Trophoblast cell (in vitro differentiated cells and primary cell): ENCODE results near the gene YY2. TPM values are rescaled to one million over a fixed set of nuclear protein-coding genes. Genes with fewer than 3 reads are reported as not detected.

Source experiments
- DNase-seq, 2 donors: peaks; one replicate each; pipeline ENCODE4 v3.0.0-alpha.2; 2016
- H2AFZ ChIP-seq: 2 replicates; pipeline ENCODE4 v1.6.1; 2013; ENCODE audit warnings: low read length, moderate library complexity, mild to moderate bottlenecking; ENCODE audit not compliant: insufficient read depth, poor library complexity
- H2AK5ac ChIP-seq: 2 replicates; pipeline ENCODE4 v1.6.1; 2013; ENCODE audit warnings: mild to moderate bottlenecking, low read length
- H2BK120ac ChIP-seq: 2 replicates; pipeline ENCODE4 v1.6.1; 2013; ENCODE audit warnings: low read length, mild to moderate bottlenecking, moderate library complexity; ENCODE audit not compliant: insufficient read depth, poor library complexity
- H2BK12ac ChIP-seq: 2 replicates; pipeline ENCODE4 v1.6.1; 2013; ENCODE audit warnings: mild to moderate bottlenecking, low read length, moderate library complexity
- H2BK5ac ChIP-seq: 2 replicates; pipeline ENCODE4 v1.6.1; 2013; ENCODE audit warnings: low read length, low read depth, moderate library complexity, mild to moderate bottlenecking; ENCODE audit not compliant: poor library complexity
- H3K14ac ChIP-seq: 2 replicates; pipeline ENCODE4 v1.6.1; 2013; ENCODE audit warnings: mild to moderate bottlenecking, low read length
- H3K18ac ChIP-seq: 2 replicates; pipeline ENCODE4 v1.6.1; 2013; ENCODE audit warnings: mild to moderate bottlenecking, low read length
- H3K23ac ChIP-seq: 2 replicates; pipeline ENCODE4 v1.6.1; 2013; ENCODE audit warnings: low read length
- H3K27ac ChIP-seq: 2 replicates; pipeline ENCODE4 v1.5.1; 2013; ENCODE audit warnings: low read depth, mild to moderate bottlenecking, inconsistent platforms, low read length, moderate library complexity
- H3K27me3 ChIP-seq: 2 replicates; pipeline ENCODE4 v1.6.1; 2013; ENCODE audit warnings: inconsistent platforms, mild to moderate bottlenecking, low read length, moderate library complexity; ENCODE audit not compliant: insufficient read depth
- H3K36me3 ChIP-seq, 2 experiments: 1 replicate in 1 of 2; 2 replicates in 1 of 2; pipeline ENCODE4 v1.6.1; 2013; ENCODE audit warnings: low read length in 2 of 2, mild to moderate bottlenecking in 2 of 2, moderate library complexity in 1 of 2; ENCODE audit not compliant: insufficient read depth in 2 of 2, control insufficient read depth in 1 of 2
- H3K4ac ChIP-seq: 2 replicates; pipeline ENCODE4 v1.6.1; 2013; ENCODE audit warnings: low read depth, mild to moderate bottlenecking, low read length, moderate library complexity
- H3K4me1 ChIP-seq, 2 experiments: 1 replicate in 1 of 2; 2 replicates in 1 of 2; pipeline ENCODE4 v1.6.1; 2013; ENCODE audit warnings: low read length in 2 of 2, mild to moderate bottlenecking in 2 of 2, moderate library complexity in 1 of 2; ENCODE audit not compliant: insufficient read depth in 2 of 2, control insufficient read depth in 1 of 2
- H3K4me2 ChIP-seq: 2 replicates; pipeline ENCODE4 v1.6.1; 2013; ENCODE audit warnings: inconsistent platforms, mild to moderate bottlenecking, low read length, moderate library complexity
- H3K4me3 ChIP-seq: 2 replicates; pipeline ENCODE4 v1.5.1; 2013; ENCODE audit warnings: mild to moderate bottlenecking, low read depth, low read length, inconsistent platforms
- H3K79me1 ChIP-seq: one replicate; pipeline ENCODE4 v1.6.1; 2013; ENCODE audit warnings: low read length
- H3K79me2 ChIP-seq: 2 replicates; pipeline ENCODE4 v1.6.1; 2013; ENCODE audit warnings: low read length, mild to moderate bottlenecking; ENCODE audit not compliant: control insufficient read depth, insufficient read depth, poor library complexity
- H3K9ac ChIP-seq: 2 replicates; pipeline ENCODE4 v1.6.1; 2013; ENCODE audit warnings: mild to moderate bottlenecking, low read length
- H3K9me3 ChIP-seq: 2 replicates; pipeline ENCODE4 v1.6.1; 2013; ENCODE audit warnings: low read depth, mild to moderate bottlenecking, control low read depth, inconsistent platforms, low read length; ENCODE audit not compliant: insufficient read depth
- H4K12ac ChIP-seq: 2 replicates; pipeline ENCODE4 v1.6.1; 2013; ENCODE audit warnings: low read depth, mild to moderate bottlenecking, low read length, moderate library complexity
- H4K8ac ChIP-seq: 2 replicates; pipeline ENCODE4 v1.6.1; 2013; ENCODE audit warnings: low read depth, mild to moderate bottlenecking, low read length, moderate library complexity
- H4K91ac ChIP-seq: one replicate; pipeline ENCODE4 v1.6.1; 2013; ENCODE audit warnings: low read depth, mild to moderate bottlenecking, low read length, moderate library complexity
- WGBS: extraction: QIAGEN DNeasy Blood & Tissue Kit; methylation state at CpG from one replicate; pipeline ENCODE4 v1.1.7; 2013; ENCODE audit warnings: missing lambda C conversion rate; ENCODE audit not compliant: insufficient read length, insufficient coverage; ENCODE audit errors: extremely low coverage; 5-methylcytosine and 5-hydroxymethylcytosine counted together
- polyA plus RNA-seq: library from polyadenylated mRNA; stranded (reverse); fragments of 200-250 nt; gene quantifications from 2 replicates; pipeline ENCODE4 v1.2.3, GENCODE V29; 2013

The YY2 gene
- polyA plus RNA-seq: 0.67 and 0.79 TPM in 2 replicates

DNA sequence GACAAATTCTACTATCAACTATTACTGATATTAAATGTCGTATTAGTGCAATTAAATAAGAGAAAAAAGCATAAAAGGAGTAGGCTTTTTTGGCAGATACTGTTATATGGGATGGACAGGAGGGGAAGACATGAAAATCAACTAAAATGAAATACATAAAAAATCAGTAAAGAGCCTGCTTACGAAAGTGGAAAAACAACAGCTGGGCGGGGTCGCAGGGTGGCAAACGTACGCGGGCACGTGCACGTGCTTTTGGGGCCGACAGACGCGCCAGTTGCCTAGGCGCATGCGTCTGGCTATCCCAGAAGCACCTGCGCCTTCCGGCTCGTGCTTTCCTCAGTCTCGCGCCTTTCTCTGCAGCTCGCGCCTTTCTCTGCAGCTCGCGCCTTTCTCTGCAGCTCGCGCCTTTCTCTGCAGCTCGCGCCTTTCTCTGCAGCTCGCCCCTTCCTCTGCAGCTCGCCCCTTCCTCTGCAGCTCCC lies at the start of gene YY2:
YY2 (plus strand) TSS at position 51 of the 479 bp plus-strand sequence. CDS start 498 bp downstream, outside the sequence.
- Histone ChIP-seq H3K4me2 (no peak within 1 kb of the TSS), H3K27ac (no peak within 1 kb of the TSS), H3K36me3 (peaks cover 9 to 12% of the 10 kb centered on the region in 2 experiments), H2AK5ac (no peak within 1 kb of the TSS), H3K9ac (no peak within 1 kb of the TSS), H3K9me3 (no peaks in the 10 kb centered on the region), H3K4me3 (no peak within 1 kb of the TSS), H4K8ac (no peak within 1 kb of the TSS), H4K12ac (no peak within 1 kb of the TSS), H2BK120ac (no peak within 1 kb of the TSS), H2BK5ac (no peak within 1 kb of the TSS), H3K4ac (no peak within 1 kb of the TSS), H3K23ac (no peak within 1 kb of the TSS), H3K14ac (no peak within 1 kb of the TSS), H2AFZ (no peak within 1 kb of the TSS), H3K4me1 (no peaks in the 10 kb centered on the region), H3K79me2 (no peaks in the 10 kb centered on the region), H2BK12ac (no peak within 1 kb of the TSS), H3K18ac (no peak within 1 kb of the TSS), H4K91ac (no peak within 1 kb of the TSS), H3K27me3 (no peaks in the 10 kb centered on the region), H3K79me1 (no peaks in the 10 kb centered on the region)
- no CpG with 5 or more reads among the region's 29 CpGs for WGBS
- DNase-seq: no peak

DNA sequence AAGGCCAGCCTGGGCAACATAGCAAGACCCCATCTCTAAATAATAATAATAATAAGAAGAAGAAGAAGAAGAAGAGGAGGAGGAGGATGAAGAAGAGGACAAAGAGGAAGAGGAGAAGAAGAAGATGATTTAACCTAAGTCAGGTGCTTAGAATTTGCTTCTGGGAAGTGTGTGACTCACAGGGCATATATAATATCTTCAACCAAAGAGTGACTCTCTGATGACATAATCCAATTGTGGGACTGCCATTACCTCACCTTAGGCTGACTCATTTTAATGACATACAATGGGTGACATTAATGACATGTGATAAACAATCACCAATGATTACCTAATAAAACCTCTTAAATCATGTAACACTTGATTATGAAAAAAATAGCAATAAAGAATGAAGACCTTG lies 49.1 kb upstream of the YY2 start:
- Histone ChIP-seq H4K12ac (no peak overlapping the region), H3K4me1 (no peaks in the 10 kb centered on the region), H2AFZ (no peak overlapping the region), H3K23ac (no peak overlapping the region), H3K9ac (no peak overlapping the region), H4K8ac (no peak overlapping the region), H3K79me2 (no peaks in the 10 kb centered on the region), H3K36me3 (no peaks in the 10 kb centered on the region), H2AK5ac (no peak overlapping the region), H3K4me3 (no peak overlapping the region), H3K27ac (no peak overlapping the region), H2BK120ac (no peak overlapping the region), H3K4ac (no peak overlapping the region), H4K91ac (no peak overlapping the region), H3K18ac (no peak overlapping the region), H3K79me1 (no peaks in the 10 kb centered on the region), H2BK12ac (no peak overlapping the region), H3K14ac (no peak overlapping the region), H3K9me3 (no peaks in the 10 kb centered on the region), H3K27me3 (no peaks in the 10 kb centered on the region), H3K4me2 (no peak overlapping the region), H2BK5ac (no peak overlapping the region)
- peak in 1 of 2 donors; percentile 41 for DNase-seq

DNA sequence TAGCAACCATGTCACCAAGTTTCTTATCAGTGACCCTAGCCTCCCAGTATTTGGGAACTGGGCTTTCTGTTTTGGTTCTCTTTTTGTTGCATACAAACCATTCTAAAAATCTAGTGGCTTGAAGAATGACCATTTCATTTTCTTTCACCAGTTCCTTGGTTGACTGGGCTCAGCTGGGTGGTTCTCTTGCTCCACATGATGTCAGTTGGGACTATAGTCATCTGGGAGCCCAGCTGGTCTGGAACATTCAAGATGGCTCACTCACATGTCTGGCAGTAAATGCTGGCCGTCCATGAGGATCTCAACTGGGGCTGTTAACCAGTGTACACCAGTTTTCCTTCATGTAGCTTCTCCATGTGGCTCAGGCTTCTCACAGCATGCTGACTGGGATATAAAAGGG lies 44.0 kb upstream of the YY2 start:
- no peak overlapping the region for H3K4me2 ChIP-seq
- no CpG with 5 or more reads among the region's 1 CpG for WGBS
- no peak overlapping the region for H4K12ac ChIP-seq
- H3K4me1 ChIP-seq: peaks cover 0 to 3% of the 10 kb centered on the region in 2 experiments
- H2AFZ ChIP-seq: no peak overlapping the region
- no peak overlapping the region for H3K14ac ChIP-seq
- H2BK5ac ChIP-seq: no peak overlapping the region
- no peaks in the 10 kb centered on the region for H3K9me3 ChIP-seq
- no peak overlapping the region for H3K4me3 ChIP-seq
- no peak overlapping the region for H4K91ac ChIP-seq
- no peak overlapping the region for H3K4ac ChIP-seq
- H2BK120ac ChIP-seq: no peak overlapping the region
- no peak overlapping the region for H2BK12ac ChIP-seq
- H4K8ac ChIP-seq: no peak overlapping the region
- no peaks in the 10 kb centered on the region for H3K36me3 ChIP-seq
- no peak overlapping the region for H3K27ac ChIP-seq
- H2AK5ac ChIP-seq: no peak overlapping the region
- no peaks in the 10 kb centered on the region for H3K27me3 ChIP-seq
- no peak for DNase-seq
- peaks cover 4% of the 10 kb centered on the region for H3K79me1 ChIP-seq
- no peak overlapping the region for H3K18ac ChIP-seq
- H3K79me2 ChIP-seq: no peaks in the 10 kb centered on the region
- no peak overlapping the region for H3K9ac ChIP-seq
- no peak overlapping the region for H3K23ac ChIP-seq

DNA sequence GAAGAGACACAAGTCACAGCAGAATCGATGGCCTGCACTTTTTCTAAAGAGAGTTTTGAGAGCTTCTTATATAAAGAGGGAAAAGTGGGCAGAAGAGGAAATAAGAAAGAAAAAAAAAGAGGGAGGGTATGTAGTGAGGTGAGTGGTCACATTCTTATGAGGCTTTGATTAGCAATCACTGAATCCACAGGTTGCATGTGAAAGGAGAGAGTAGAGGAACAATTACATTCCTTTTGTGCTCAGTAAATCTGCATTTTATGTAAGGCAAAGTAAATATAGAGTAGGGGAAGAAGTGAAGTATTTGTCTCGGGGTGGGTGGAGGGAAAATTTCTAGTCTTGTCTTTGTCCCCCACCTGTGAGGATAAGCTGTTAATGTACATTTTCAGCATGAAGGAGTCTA lies 43.2 kb upstream of the YY2 start:
- no peak overlapping the region for H3K18ac ChIP-seq
- no peak overlapping the region for H3K14ac ChIP-seq
- no peaks in the 10 kb centered on the region for H3K79me2 ChIP-seq
- peaks cover 0 to 3% of the 10 kb centered on the region in 2 experiments for H3K4me1 ChIP-seq
- H3K4me2 ChIP-seq: no peak overlapping the region
- no peak overlapping the region for H4K8ac ChIP-seq
- H3K9ac ChIP-seq: no peak overlapping the region
- H3K9me3 ChIP-seq: no peaks in the 10 kb centered on the region
- H3K36me3 ChIP-seq: no peaks in the 10 kb centered on the region
- H3K27me3 ChIP-seq: no peaks in the 10 kb centered on the region
- H4K91ac ChIP-seq: no peak overlapping the region
- no peak overlapping the region for H4K12ac ChIP-seq
- no CpG with 5 or more reads among the region's 2 CpGs for WGBS
- H3K4me3 ChIP-seq: no peak overlapping the region
- H3K23ac ChIP-seq: no peak overlapping the region
- no peak overlapping the region for H3K27ac ChIP-seq
- H3K79me1 ChIP-seq: peaks cover 4% of the 10 kb centered on the region
- DNase-seq: no peak
- H2BK12ac ChIP-seq: no peak overlapping the region
- no peak overlapping the region for H2AK5ac ChIP-seq
- no peak overlapping the region for H2AFZ ChIP-seq
- no peak overlapping the region for H2BK120ac ChIP-seq
- H3K4ac ChIP-seq: no peak overlapping the region
- no peak overlapping the region for H2BK5ac ChIP-seq
